ENCODE results near the gene NCOR2. TPM values are rescaled to one million over a fixed set of nuclear protein-coding genes. Genes with fewer than 3 reads are reported as not detected.

NCOR2 gene
- total and polyA plus RNA-seq, 12 donors = 46.9 to 200 (median 132) TPM

GRCh38 chr12:124605883-124606774 lies 38.7 kb upstream of the NCOR2 start:
- intact Hi-C loops (cut with DNase I) = no loop called here
- H3K27me3 ChIP-seq = peaks cover 0 to 6% (median 0%) of the 10 kb centered on the region in 7 donors
- peaks cover 0 to 36% (median 13%) of the 10 kb centered on the region in 9 donors for H3K4me1 ChIP-seq
- ATAC-seq = no peak
- no peak for DNase-seq
- H3K27ac ChIP-seq = no peak overlapping the region
- 86% methylated on average over 22 of the region's 22 CpGs for WGBS, 2 donors
- H3K4me3 ChIP-seq = no peak overlapping the region
- H3K9me3 ChIP-seq = peaks cover 0 to 4% (median 0%) of the 10 kb centered on the region in 11 donors
- TF ChIP-seq CTCF (IDR thresholded peaks at IDR 0.05) = no peak
- no peaks in the 10 kb centered on the region for H3K36me3 ChIP-seq

- peaks cover 0 to 4% (median 0%) of the 10 kb centered on the region in 11 donors for H3K9me3 ChIP-seq
- no peak overlapping the region for H3K4me3 ChIP-seq
- peaks cover 0 to 6% (median 0%) of the 10 kb centered on the region in 7 donors for H3K27me3 ChIP-seq
- no peak for DNase-seq
- no peak for TF ChIP-seq CTCF (IDR thresholded peaks at IDR 0.05)
- no peaks in the 10 kb centered on the region for H3K36me3 ChIP-seq
- H3K27ac ChIP-seq = no peak overlapping the region
- intact Hi-C loops (cut with DNase I) = no loop called here
- WGBS, 2 donors = 85% methylated on average over 13 of the region's 13 CpGs
- H3K4me1 ChIP-seq = peaks cover 0 to 34% (median 13%) of the 10 kb centered on the region in 9 donors
- no peak for ATAC-seq
Observed at GRCh38 chr12:124605150-124605882, 37.9 kb upstream of the NCOR2 start.

- intact Hi-C loops (cut with DNase I) = no loop called here
- Histone ChIP-seq H3K9me3 (peaks cover 0 to 4% (median 0%) of the 10 kb centered on the region in 11 donors), H3K36me3 (no peaks in the 10 kb centered on the region), H3K27ac (no peak overlapping the region), H3K4me1 (peaks cover 0 to 23% (median 10%) of the 10 kb centered on the region in 9 donors), H3K27me3 (no peaks in the 10 kb centered on the region), H3K4me3 (no peak overlapping the region)
- DNase-seq (no peak), ATAC-seq (no peak)
- WGBS, 2 donors = 89% methylated on average over 6 of the region's 6 CpGs
- TF ChIP-seq CTCF (IDR thresholded peaks at IDR 0.05) = no peak
Observed at GRCh38 chr12:124604264-124604680, 36.9 kb upstream of the NCOR2 start.

- H3K27me3 ChIP-seq = no peaks in the 10 kb centered on the region
- intact Hi-C loops (cut with DNase I) = no loop called here
- no peak for DNase-seq
- ATAC-seq = no peak
- peaks cover 0 to 19% (median 5%) of the 10 kb centered on the region in 9 donors for H3K4me1 ChIP-seq
- no peak overlapping the region for H3K27ac ChIP-seq
- 94 to 97% methylated on average over 12 of the region's 12 CpGs for WGBS, 2 donors
- no peak for TF ChIP-seq CTCF (IDR thresholded peaks at IDR 0.05)
- peaks cover 0 to 4% (median 0%) of the 10 kb centered on the region in 11 donors for H3K9me3 ChIP-seq
- no peak overlapping the region for H3K4me3 ChIP-seq
- H3K36me3 ChIP-seq = no peaks in the 10 kb centered on the region
Observed at GRCh38 chr12:124603831-124604251, 36.4 kb upstream of the NCOR2 start.

Measured in heart right ventricle (tissue), 16 donors.